Lower lobe of right lung (tissue), 2 donors: ENCODE data around the gene TUBB6. TPM values are rescaled to one million over a fixed set of nuclear protein-coding genes. Genes with fewer than 3 reads are reported as not detected.

Experiments
- ATAC-seq, 2 donors: fragments of 200-7000 bp; cut with Tn5 transposase; one replicate each; pipeline ENCODE4 v1.9.1; 2020 to 2022; ENCODE audit warnings: mild to moderate bottlenecking in 2 of 2, moderate library complexity in 2 of 2
- DNase-seq: peaks from one replicate; pipeline ENCODE4 v3.0.0-alpha.2; 2020
- H3K27ac ChIP-seq: fragments of 200-600 bp; one replicate; pipeline ENCODE4 v1.8.0; 2022
- H3K27me3 ChIP-seq: fragments of 200-600 bp; one replicate; pipeline ENCODE4 v1.8.0; 2022; ENCODE audit warnings: low read depth
- H3K36me3 ChIP-seq: fragments of 200-600 bp; one replicate; pipeline ENCODE4 v1.8.0; 2022; ENCODE audit warnings: mild to moderate bottlenecking
- H3K4me1 ChIP-seq: fragments of 200-600 bp; one replicate; pipeline ENCODE4 v1.8.0; 2022
- H3K4me3 ChIP-seq: fragments of 200-600 bp; one replicate; pipeline ENCODE4 v1.8.0; 2022; ENCODE audit warnings: mild to moderate bottlenecking
- H3K9me3 ChIP-seq: fragments of 200-600 bp; one replicate; pipeline ENCODE4 v1.8.0; 2022
- intact Hi-C: fragments of 100-400 bp; cut with DNase I; formaldehyde crosslinking; loops from one replicate; pipeline ENCODE4 v1.11.0; 2022
- total RNA-seq: library from RNA; stranded (reverse); fragmentation: NEBNext Ultra II Directional; extraction: Animal tissue kit (Norgen Biotek cat#: 25700); gene quantifications from one replicate; pipeline ENCODE4 v1.2.1, GENCODE V29; 2021
- TF ChIP-seq, protein P1 (sequence below): fragments of 200-600 bp; IDR thresholded peaks from one replicate; pipeline ENCODE4 v1.8.0; 2022; ENCODE audit warnings: antibody characterized with exemption, mild to moderate bottlenecking
- donor health status: DM: no; HTN: yes; CAD: no; lungs with severe emphysema.

TUBB6 gene
- total RNA-seq, 1 donor from 2014 or later, result 92.9 TPM

DNA sequence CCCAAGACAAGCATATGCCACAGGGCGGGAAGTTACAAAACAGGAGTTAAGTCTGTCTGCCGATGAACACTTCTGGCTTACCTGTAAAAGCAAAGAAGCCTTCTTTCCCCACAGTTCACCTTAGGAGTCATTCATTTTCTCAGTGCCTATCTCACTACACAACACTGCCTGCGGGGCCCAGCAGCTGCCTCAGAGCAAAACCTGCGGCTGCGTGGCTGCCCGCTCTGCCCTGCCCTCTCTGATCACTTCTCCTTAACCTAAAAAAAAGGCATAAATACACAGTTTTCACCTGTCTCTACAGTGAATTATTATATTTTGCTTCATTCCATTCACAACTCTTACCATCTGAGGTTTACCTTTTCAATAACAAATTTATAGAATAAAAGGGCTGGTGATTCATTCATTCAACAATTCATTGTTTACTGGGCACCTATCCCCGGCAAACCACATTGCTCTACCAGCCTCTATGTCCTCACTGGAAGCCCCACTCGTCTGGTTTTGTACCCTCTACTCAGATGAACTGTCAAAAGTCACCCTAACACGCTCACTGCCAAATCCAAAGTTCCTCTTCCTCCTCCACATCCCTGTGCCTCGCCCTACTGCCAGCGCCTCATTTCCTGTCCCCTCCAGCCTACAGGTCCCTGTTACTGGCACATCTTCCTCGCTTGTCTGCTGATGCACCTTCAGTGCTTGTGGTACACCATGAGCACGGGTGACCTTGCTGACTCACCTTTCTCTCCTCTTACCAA lies 37.6 kb downstream of the TUBB6 start:
- TF ChIP-seq, protein P1, sequence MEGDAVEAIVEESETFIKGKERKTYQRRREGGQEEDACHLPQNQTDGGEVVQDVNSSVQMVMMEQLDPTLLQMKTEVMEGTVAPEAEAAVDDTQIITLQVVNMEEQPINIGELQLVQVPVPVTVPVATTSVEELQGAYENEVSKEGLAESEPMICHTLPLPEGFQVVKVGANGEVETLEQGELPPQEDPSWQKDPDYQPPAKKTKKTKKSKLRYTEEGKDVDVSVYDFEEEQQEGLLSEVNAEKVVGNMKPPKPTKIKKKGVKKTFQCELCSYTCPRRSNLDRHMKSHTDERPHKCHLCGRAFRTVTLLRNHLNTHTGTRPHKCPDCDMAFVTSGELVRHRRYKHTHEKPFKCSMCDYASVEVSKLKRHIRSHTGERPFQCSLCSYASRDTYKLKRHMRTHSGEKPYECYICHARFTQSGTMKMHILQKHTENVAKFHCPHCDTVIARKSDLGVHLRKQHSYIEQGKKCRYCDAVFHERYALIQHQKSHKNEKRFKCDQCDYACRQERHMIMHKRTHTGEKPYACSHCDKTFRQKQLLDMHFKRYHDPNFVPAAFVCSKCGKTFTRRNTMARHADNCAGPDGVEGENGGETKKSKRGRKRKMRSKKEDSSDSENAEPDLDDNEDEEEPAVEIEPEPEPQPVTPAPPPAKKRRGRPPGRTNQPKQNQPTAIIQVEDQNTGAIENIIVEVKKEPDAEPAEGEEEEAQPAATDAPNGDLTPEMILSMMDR, result no peak
- no peak overlapping the region for H3K4me3 ChIP-seq
- H3K9me3 ChIP-seq, result no peaks in the 10 kb centered on the region
- H3K4me1 ChIP-seq, result no peaks in the 10 kb centered on the region
- no peak for DNase-seq
- H3K27ac ChIP-seq, result no peak overlapping the region
- intact Hi-C loops, result no loop called here
- H3K36me3 ChIP-seq, result peaks cover 100% of the 10 kb centered on the region
- no peak for ATAC-seq
- H3K27me3 ChIP-seq, result no peaks in the 10 kb centered on the region

DNA sequence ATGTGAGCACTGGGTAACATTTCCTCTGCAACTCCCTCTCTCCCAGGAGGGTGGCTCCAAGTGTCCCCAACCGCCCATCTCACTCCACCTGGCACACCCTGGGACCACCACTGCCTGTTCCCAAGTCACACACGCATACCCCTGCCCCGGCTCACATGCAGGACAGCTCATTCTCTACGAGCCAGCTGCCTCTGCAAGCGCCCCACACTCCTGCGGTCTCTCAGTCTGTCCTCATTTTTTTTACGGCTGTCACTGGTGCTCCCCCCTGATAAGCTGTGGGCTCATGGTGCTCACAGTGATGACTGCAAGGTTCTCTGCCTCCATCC lies 38.2 kb downstream of the TUBB6 start:
- no peaks in the 10 kb centered on the region for H3K4me1 ChIP-seq
- H3K9me3 ChIP-seq, result no peaks in the 10 kb centered on the region
- DNase-seq (no peak), ATAC-seq (no peak)
- intact Hi-C loops, result no loop called here
- H3K27ac ChIP-seq, result no peak overlapping the region
- H3K27me3 ChIP-seq, result no peaks in the 10 kb centered on the region
- TF ChIP-seq, protein P1, result no peak
- peaks cover 100% of the 10 kb centered on the region for H3K36me3 ChIP-seq
- H3K4me3 ChIP-seq, result no peak overlapping the region

DNA sequence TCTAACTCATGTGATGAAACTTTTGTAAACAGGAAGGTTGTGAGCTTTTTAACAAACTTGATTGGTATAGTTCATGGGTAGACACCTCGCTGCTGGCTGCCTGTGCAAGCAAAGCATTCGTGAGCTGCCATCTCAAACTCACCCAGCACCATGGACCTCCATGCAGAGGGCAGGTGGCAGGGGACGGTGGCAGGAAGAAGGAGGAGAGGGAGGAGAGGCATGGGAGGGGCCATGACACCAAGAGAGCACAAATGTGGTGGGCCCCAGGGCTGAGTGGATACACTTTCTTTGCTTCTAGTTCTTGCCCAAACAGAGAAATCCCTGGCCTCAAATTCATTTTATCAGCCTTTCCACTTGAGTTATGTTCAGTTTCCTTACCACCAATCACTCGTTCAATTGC lies 39.9 kb downstream of the TUBB6 start:
- no peaks in the 10 kb centered on the region for H3K9me3 ChIP-seq
- TF ChIP-seq, protein P1, result no peak
- intact Hi-C loops, result no loop called here
- H3K4me3 ChIP-seq, result no peak overlapping the region
- H3K27me3 ChIP-seq, result no peaks in the 10 kb centered on the region
- ATAC-seq, result no peak
- no peak for DNase-seq
- peaks cover 100% of the 10 kb centered on the region for H3K36me3 ChIP-seq
- H3K27ac ChIP-seq, result no peak overlapping the region
- no peaks in the 10 kb centered on the region for H3K4me1 ChIP-seq

DNA sequence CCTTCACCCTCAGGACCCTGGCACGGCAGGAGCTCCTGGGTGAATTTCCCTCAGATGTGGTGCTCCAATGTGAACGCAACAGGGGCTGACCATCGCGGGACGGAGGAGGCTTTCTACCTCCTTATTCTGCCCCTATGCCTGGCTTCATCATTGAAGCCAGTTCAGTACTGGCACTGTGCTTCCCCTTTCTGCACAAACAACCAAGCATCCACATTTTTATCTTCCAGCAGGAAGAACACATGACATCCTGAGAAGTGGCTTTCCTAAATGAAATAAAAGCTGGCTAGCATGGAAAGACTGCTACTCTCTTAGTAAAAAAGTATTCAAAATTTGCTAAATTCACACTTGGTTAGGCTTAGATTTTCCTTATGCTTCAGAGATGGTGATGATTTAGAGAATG lies 44.1 kb downstream of the TUBB6 start:
- intact Hi-C loops, result no loop called here
- Histone ChIP-seq H3K27me3 (no peaks in the 10 kb centered on the region), H3K4me1 (no peaks in the 10 kb centered on the region), H3K4me3 (no peak overlapping the region), H3K27ac (no peak overlapping the region), H3K36me3 (peaks cover 97% of the 10 kb centered on the region), H3K9me3 (no peaks in the 10 kb centered on the region)
- DNase-seq, result no peak
- no peak for ATAC-seq
- TF ChIP-seq, protein P1, result no peak

DNA sequence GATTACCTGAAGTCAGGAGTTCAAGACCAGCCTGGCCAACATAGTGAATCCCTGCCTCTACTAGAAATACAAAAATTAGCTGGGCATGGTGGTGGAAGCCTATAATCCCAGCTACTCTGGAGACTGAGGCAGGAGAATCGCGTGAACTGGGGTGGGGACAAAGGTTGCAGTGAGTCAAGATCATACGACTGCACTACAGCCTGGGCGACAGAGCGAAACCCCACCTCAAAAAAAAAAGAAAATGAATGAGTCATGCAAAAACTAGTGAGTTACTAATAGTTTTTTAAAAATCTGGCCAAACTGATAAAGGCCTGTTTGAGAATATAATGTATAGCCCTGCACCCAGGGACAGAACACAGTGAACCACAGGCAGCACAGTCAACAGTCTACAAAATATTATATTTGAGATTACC lies 51.5 kb downstream of the TUBB6 start:
- ATAC-seq (no peak), DNase-seq (no peak)
- no peak overlapping the region for H3K4me3 ChIP-seq
- H3K27me3 ChIP-seq, result no peaks in the 10 kb centered on the region
- no peaks in the 10 kb centered on the region for H3K4me1 ChIP-seq
- H3K27ac ChIP-seq, result no peak overlapping the region
- H3K36me3 ChIP-seq, result peaks cover 96% of the 10 kb centered on the region
- H3K9me3 ChIP-seq, result no peaks in the 10 kb centered on the region
- intact Hi-C loops, result no loop called here
- TF ChIP-seq, protein P1, result no peak
